EL (cell line): ENCODE data around the gene ZYX.
A peak's percentile ranks its signal among the peaks of the same experiment; 100 is the strongest.

Experiments used
- DNase-seq: peaks from one replicate; pipeline ENCODE4 v3.0.0-alpha.2; 2016

Gene ZYX

DNA sequence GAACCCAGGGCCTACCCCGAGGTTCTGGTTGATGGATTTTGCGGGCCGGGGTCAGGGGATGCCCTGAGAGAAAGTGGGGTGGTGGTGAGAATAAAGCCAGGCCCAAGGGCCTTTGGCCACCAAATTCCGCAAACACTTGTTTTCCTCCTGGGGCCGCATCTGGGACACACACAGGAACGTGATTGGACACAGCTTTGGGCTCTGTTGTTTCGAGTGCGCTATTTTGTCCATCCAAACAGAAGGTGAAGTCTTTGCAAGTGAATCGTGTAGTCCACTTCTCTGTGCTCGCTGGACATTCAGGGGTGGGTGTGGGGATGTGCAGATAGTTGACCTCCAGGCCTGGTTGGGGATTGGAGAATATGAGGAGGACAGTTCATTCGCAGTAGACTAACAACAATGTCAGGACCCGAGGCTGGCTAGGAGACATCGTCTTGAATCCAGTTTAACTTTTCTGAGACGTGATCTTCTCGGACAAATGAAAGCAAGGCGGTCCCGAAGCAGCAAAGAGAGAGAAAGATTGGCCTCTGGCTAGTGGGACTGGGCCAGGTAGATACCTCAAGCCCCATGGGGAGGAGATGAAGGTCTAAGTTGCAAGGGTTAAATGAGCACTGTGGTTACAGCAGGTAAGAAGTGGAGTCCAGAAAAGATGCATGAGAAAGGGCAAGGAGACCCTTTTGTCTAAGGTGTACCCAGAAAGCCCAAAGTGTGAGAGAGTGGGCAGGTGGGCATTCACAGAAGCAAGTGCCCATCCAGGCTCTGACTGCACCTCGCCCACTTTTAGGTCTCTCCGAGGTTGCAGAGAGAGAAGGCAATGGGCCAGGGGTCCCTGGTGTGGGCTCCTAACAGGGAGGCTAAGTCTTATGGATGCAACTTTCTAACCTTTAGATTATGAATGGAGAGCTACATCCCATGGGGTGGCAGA, 17.9 kb upstream of the ZYX start:
- no peak for DNase-seq

DNA sequence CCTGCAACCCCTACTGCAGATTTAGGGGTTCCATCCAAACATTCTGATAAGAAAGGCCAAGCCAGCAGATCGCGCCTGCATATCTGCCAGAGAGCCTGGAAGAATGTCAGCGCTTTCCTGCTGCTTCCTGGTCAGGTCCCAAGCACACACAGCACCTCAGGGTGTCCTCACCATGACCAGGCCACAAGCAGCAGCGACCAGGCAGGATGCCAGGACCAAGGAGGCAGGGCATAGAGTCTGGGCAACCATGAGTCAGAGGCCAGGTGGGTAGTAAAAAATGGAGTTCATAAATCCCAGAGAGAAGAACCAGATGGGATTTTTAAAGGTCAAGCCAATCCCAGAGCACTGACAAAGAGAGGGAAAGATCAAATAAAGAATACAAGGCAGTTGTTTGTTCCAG, 13.2 kb upstream of the ZYX start:
- DNase-seq: peak; percentile 55

DNA sequence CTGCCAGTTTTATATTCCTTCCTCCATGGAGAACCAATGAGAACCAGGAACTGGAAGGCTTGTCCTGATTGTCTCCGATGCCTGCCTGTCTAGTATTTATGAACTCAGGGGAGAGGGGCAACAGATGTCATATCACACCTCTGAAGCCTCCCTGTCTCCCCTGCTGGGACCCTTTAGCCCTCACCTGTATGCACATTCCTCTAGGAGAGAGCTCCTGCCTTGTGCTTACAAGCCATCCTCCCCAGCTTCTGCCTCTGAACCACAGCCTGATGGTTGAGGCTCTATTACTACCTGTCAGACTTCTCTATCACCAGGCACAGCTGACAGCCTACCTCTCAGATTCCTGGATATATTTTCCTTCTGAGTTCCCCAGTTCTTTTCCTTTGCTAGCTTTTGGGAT, 12.8 kb upstream of the ZYX start:
- DNase-seq: no peak

DNA sequence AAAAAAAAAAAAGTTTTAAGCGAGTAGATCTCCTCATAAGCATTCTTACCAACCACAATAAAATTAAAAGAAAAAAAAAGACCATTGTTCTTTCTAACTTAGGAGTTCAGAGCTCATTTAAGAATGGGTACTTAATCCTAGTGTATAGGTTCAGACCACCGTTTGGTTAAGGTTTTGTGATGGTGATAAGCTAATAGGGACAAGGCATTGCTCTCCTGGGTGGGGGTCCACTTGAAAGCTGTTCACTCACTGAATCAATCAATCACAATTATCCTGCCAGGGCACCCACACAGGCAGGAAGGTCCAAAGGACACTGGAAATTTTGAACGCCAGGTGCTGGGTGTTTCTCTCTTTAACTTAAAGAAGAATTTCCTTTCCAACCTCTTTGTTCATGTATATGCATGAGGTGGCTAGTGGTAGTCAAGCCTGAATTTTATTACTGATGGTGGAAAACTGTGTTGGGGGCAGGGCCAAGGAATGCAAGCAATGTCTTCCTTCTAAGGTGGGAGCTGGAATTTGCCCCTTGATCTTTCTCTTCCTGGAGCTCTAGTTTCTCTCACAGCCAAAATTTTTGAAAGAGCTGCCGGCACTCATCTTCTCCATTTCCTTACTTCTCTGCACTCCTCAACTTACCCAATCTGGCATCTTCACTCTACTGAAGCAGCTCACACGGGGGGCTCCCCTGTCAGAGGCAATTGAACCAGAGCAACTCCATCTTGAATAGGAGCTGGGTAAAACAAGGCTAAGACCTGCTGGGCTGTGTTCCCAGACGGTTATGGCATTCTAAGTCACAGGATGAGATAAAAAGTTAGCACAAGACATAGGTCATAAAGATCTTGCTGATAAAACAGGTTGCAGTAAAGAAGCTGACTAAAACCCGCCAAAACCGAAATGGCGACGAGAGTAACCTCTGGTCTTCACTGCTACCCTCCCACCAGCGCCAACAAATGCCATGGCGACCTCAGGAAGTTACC, 11.2 kb upstream of the ZYX start:
- no peak for DNase-seq

DNA sequence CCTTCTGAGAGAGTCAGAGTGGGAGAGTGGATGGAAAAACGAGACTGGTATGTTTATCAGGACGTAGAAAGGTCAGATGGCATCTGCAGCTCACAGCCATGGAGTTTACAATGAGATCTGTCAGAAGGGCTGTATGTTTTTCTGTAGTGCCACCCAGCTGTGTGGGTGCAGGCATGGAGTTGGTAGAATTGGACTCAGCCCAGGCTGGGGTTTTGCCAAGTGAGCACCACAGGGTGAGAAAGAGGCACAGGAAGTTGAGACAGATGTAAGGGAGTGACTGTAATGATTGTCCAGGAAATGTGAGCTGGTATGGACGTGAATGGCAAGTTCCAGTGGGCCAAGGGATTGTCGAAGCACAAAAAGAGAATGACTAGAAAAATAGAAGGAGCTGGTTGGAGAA, 9.1 kb upstream of the ZYX start:
- DNase-seq: peak; percentile 47

DNA sequence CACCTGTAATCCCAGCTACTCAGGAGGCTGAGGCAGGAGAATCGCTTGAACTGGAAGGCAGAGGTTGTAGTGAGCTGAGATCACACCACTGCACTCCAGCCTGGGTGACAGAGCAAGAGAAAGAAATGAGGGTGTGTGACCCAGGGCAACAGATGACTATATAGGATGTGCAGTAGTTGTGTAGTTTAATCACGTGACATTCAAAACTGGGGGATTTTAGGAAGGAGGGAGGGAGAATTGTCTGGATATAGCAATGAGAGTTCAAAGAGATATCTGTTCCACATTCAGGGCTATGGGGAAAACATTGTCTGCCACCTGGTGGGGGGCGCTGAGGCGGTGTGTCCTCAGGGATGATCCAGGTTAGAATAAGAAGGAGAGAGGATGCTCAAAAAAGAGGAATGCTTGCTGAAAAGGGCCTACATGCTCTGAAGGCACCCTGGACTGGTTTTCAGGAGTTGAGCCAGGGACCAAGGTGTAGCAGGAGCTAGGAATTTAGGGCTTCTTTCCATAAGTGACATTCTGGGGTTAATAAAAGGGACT, 7.8 kb upstream of the ZYX start:
- no peak for DNase-seq

DNA sequence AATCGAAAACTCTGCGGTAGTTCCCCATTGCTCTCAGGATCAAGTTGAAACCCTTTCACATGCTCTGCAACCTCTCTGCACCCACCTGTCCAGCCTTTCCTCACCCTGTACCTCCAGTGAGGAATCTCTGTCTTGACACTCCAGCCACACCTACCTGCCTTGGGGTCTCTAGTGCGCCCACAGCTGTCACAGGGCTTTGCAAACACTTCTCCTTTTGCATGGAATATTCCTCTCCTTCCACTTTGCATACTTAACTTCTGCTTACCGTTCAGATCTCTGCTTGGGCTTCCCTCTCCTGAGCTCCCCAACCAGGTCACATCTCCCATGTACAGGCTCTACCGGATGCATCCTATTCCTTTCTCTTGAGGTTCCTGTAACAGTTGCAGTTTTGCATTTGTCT, 6.6 kb upstream of the ZYX start:
- no peak for DNase-seq

DNA sequence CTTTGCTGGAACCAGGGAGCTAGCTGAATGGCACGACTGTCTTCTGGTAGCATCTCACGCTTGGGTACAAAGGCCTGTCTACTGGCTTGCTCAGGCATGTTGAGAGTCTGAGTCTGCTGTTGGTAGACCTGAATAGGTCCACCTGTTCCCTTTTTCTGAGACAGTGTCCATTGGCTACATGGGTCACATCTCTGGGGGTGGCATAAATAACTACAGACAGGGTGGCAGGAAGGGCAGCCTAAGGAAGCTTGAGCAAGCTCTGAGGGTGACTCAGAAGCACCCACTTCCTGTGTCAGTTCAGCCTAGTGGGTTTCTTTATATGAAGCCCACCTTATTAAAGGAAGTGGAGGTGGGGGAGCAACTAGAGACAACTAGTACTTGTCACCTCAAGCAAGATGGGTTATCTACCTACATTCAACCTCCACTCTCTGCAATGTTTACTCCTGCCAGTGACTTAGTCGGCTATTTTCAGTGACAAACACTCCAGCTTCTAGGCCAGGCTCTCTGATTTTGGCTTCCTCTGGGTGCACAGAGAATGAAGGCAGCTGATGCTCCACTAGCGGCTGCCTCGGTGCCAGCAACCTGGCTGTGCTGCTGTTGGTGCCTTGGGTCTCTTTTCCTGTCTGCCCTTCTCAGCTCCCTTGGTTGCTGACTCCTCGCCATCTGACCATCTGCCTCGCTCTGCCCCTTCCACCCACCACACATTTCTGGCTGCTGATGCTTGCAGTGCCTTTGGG, 5.7 kb upstream of the ZYX start:
- DNase-seq: no peak

DNA sequence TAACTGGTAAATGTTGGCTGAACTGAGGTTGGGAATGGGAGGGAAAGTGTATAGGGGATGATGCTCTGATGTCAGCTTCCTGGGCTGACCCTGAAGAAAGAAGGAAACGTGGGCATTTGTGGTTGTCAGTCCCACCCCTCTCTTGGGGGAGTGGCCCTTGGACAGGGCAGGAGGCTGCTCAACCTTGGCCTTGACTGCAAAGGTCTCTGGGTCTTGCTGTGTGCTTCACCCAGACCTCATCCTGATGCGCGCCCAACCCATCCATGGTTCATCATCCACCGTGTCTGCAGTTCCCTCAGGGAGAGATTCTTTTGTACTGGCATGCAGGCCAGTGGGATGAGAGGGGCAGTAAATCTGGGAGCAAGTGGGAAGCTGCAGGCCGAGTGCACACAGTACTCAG, 4.7 kb upstream of the ZYX start:
- no peak for DNase-seq

DNA sequence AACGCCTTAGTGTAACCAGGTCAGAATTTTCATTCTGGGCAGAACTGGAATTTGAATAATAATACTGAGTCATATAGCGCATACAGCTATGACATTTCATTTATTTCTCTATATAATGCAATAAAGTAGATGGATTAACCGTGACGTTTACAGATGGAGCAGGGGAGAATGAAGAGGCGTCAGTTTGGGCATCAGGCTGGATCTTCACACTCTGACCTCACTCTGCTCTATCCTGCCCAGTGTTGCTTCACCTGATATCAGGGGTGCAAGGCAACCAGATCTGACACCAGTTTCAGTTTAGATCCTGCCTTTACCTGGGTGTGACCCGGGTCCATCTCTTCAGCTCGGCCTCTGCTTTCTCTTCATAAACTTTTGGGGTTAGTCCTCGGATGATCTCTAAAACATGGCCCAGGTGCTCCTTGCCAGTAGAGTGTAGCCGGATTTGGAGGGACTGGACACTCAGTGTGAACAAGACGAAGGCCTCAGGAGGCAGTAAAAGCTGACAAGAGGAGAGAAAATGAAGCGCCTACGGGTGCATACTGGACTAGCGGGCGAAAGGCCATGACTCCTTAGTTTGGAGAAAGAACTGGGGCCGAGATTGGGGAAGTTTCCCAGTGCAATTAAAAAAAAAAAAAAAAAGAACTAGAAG, 1.4 kb upstream of the ZYX start:
- DNase-seq: no peak

DNA sequence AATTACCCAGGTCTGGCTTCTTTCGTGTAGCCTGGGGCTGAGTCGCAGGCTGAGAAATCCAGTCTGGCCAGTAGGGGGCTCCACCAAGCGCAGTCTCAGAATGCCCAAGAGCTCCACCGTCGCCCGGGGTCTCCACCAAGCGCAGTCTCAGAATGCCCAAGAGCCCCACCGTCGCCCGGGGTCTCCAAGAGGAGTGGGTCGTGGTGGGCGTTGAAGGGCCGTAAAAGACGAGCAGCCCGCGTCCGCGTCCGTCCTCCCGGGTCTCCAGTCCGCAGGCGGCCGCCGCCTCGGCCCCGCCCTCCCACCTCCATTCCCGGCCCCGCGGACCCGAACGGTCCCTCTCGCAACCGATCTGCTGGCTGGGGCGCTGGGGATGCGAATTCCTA, 892 bp upstream of the ZYX start:
- DNase-seq: peak; percentile 83

DNA sequence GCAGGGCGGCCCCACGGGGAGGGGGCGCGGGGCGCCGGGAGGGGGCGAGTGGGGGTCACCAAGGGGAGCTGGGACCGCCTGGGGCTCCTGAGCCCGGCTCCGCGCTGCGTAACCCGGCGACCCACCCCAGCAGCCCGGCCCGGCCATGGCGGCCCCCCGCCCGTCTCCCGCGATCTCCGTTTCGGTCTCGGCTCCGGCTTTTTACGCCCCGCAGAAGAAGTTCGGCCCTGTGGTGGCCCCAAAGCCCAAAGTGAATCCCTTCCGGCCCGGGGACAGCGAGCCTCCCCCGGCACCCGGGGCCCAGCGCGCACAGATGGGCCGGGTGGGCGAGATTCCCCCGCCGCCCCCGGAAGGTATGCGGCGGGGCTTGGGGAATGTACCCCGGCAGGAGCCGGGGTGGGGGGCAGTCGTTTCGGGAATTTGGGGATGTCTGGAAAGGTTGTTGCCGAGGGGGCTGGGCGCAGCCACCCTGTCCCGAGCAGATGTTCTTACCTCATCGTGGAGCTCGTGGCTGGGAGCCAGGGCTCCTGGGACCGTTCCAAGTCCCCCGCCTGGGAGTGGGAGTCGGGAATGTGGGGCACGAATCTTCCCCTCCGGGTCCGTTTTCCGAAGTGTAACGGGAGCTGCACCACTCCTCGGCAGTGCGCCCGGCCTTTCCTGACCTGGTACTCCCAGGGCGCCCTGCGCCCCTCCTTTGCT, 431 bp downstream of the ZYX start:
- DNase-seq: peak; percentile 74

DNA sequence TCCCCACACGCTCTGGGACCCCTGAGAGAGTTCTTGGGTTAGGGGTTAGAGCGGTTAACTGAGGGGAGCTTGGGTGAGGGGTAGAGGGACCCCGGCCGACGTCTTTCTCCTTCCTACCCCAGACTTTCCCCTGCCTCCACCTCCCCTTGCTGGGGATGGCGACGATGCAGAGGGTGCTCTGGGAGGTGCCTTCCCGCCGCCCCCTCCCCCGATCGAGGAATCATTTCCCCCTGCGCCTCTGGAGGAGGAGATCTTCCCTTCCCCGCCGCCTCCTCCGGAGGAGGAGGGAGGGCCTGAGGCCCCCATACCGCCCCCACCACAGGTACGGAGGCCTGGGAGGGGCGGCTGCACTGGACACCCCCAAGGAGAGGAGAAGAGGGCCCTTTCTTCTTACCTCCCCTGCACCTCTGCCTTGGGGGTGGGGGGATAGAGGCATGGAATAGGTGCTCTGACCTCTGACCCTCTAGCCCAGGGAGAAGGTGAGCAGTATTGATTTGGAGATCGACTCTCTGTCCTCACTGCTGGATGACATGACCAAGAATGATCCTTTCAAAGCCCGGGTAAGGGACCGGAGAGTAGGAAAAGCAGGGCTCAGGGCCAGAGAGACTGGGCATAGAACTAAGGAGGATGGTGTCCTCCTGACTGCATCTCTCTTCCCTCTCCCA, 1.1 kb downstream of the ZYX start:
- DNase-seq: no peak

DNA sequence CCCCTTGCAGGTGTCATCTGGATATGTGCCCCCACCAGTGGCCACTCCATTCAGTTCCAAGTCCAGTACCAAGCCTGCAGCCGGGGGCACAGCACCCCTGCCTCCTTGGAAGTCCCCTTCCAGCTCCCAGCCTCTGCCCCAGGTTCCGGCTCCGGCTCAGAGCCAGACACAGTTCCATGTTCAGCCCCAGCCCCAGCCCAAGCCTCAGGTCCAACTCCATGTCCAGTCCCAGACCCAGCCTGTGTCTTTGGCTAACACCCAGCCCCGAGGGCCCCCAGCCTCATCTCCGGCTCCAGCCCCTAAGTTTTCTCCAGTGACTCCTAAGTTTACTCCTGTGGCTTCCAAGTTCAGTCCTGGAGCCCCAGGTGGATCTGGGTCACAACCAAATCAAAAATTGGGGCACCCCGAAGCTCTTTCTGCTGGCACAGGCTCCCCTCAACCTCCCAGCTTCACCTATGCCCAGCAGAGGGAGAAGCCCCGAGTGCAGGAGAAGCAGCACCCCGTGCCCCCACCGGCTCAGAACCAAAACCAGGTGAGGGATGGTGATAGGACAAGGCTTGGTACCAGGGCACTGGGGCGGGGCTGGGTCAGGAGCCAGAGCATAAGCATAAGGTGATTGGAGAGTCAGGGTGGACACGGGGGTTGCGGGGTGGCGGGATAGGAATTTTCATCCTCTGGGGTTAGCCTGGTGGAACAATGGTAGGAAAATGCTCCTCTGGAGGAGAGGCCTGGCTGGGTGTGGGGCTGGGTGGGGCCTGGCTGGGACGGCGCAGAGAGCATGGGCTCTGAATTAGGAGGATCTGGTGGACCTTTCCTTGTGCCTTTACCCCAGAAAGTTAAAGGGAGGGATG, 1.9 kb downstream of the ZYX start:
- peak; percentile 12 for DNase-seq

DNA sequence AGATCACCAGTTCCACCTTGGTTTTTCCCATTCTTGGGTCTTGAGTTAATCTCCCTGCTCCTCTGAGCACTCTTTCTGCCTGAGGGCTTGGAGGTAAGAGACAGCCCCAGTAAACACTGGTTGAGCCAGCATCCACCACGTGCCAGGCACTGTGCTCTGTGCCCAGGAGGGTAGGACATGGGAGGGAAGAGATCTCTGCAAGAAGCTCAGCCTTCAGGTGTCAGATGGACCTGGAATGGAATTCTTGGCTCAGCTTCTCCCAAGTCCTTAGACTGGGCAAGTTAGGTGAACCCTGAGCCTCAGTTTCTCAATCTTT, 2.5 kb downstream of the ZYX start:
- peak; percentile 38 for DNase-seq

DNA sequence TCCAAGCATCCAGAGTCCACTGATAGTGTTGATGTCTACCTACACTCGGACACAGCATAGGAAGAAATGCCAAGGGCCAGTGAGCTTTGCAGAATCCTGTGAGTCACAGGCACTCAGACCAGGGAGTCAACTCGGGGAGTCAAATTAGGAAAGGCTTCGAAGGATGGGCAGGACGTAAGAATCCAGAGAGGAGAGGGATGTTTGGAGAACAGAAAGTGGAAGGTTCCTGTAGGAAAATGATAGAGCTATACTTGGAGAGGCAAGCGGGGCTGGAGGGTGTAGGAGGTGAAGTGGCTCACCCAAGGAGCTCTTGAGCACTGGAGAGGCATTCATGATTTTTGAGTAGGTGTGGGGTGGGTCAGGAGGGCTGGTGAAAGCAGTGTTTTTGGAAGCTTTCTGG, 3.0 kb downstream of the ZYX start:
- DNase-seq: peak; percentile 76

DNA sequence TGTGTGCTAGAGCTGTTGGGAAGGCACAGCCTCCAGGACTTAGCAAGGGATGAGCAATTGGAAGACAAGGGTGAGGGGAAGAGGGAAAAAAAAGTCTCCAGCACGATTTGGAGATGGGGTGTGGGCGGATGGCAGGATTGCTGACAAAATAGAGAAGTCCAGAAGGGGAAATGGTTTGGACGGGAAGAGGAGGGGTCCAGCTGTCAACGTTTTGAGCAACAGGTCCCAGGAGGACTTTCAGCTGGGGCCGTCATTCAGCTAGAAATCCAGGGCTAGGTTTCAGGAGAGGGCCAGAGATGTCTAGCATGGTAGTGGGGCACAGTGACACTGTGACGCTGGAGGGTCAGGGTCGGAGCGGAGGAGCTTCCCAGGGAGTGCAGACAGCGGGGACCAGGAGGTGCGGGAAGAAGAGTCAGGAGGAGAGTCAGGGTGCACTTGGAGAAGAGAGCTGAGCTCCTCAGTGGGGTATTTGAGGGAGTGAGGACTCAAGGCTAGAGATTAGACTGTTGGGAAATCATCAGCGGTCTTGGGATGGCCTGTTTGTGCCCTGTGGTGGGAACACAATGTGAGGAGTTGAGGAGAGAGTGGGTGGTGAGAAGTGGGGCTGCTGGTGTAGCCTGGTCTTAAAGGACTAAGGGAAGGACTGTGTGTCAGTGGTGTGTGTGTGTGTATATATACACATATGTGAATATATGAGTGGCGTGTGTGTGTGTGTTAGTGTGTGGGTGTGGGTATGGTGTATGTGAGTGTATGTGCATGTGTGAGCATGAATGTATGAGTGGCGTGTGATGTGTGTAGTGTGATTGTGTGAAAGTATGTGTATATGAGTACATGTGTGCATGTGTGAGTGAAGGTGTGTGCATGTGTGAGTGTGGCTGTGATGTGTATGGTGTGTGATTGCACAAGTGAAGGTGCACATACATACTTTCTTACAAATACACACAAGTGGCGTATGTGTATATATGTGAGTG, 3.8 kb downstream of the ZYX start:
- peak; percentile 25 for DNase-seq

DNA sequence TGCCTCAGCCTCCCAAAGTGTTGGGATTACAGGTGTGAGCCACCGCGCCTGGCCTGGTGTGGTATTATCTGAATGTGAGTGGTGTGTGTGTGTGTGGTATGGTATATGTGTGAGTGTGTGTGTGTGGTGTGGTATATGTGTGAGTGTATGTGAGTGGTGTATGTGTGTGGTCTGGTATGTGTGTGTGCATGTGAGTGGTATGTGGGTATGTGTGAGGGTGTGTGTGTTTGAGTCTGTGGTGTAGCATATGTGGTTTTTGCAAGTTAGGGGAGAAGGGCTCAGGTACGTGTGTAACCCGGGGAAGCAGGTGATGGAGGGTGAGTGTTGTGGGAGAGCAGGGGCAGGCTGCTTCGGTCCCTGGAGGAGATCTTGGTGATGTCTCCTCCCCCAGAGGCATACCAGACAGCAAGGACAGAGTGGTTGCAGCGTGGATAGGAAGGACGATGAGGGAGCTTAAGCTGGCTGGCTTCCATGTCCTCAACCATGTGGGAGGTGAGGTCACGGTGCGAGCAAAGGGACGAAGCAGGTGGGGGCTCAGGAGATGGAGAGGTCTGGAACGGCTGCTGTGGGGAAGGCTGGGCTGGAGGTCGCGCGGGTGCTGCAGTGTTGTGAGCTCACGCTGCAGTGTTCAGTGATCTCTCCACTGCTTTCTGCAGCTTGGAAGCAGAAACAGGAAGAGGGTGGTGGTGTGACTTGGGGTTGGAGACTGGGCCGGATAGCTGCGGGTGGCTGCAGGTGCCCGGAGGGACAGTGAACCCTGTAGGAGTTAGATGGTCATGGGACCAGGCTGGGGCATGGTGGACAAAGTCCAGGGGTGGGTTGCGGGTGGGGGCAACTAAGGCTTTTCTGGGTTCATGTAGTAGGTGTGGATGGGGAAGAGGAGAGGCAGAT, 5.0 kb downstream of the ZYX start:
- peak; percentile 18 for DNase-seq
